Ishikawa (cell line): ENCODE measurements around the gene RFTN1.

ENCODE experiments used
- TAF1 ChIP-seq: IDR thresholded peaks from 2 replicates; pipeline ENCODE4 v1.6.1; 2012; ENCODE audit warnings: low read depth, mild to moderate bottlenecking
- YY1 ChIP-seq: IDR thresholded peaks from 2 replicates; pipeline ENCODE4 v1.6.1; 2012; ENCODE audit warnings: low read depth

DNA sequence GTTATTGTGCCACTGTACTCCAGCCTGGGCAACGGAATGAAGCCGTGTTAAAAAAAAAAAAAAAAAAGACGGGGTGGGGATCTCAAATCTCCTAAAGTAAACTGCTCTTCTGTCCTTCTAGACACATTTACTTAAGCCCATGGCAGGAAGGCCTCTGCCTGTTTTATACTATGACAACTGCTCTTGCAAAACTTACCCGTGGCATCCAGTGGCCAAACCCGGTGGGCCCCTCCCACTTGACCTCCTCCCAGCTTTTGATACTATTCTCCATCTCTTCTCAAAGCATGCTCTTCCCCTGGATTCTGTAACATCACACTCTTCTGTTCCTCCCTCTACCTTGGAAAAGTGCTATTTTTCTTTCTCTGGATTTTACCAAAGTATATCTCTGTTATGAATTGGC is 112.2 kb downstream of the RFTN1 start:
- no peak for TF ChIP-seq YY1
- no peak for TF ChIP-seq TAF1
